Measurements from ENCODE around the gene VDAC1. TPM values are rescaled to one million over a fixed set of nuclear protein-coding genes. Genes with fewer than 3 reads are reported as not detected.
A peak's percentile ranks its signal among the peaks of the same experiment; 100 is the strongest.

VDAC1 gene
- total RNA-seq, 1 donor from 2014 or later, result 224 TPM

- H3K4me3 ChIP-seq, result no peak overlapping the region
- Mint-ChIP-seq H3K27me3 (ENCODE audit: insufficient read depth, low read depth) (peaks cover 5% of the 10 kb centered on the region), H3K27ac (no peak overlapping the region)
These were observed 73.2 kb downstream of the VDAC1 start for GRCh38 chr5:133931546-133931945.

DNA sequence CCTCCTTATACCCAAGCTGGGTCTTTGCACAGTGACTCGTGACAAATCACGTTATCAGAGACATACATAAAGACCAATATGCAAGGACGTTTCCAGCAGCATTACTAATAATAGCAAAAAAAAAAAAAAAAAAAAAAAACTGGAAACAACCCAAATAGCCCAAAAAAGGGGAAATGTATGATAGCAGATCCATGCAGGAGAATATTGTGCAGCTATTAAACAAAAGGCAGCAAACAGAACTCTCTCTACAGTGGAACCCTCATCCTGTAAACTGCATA, 74.0 kb downstream of the VDAC1 start:
- no peaks in the 10 kb centered on the region for H3F3A ChIP-seq (ENCODE audit: low read depth)
- no peaks in the 10 kb centered on the region for H3K9me3 ChIP-seq (ENCODE audit: low read depth)
- H3K36me3 Mint-ChIP-seq, result no peaks in the 10 kb centered on the region
- no peak overlapping the region for H3K27ac ChIP-seq
- no peak overlapping the region for H3K4me3 ChIP-seq
- no peak for DNase-seq (ENCODE audit: low spot score)
- no peak overlapping the region for H3K4me3 Mint-ChIP-seq
- H3K27me3 ChIP-seq, result no peaks in the 10 kb centered on the region
- no peak overlapping the region for H2AFZ ChIP-seq (replicated peaks)
- TF ChIP-seq EZH2phosphoT487 (IDR thresholded peaks at IDR 0.05), result no peak
- TF ChIP-seq, protein P1, sequence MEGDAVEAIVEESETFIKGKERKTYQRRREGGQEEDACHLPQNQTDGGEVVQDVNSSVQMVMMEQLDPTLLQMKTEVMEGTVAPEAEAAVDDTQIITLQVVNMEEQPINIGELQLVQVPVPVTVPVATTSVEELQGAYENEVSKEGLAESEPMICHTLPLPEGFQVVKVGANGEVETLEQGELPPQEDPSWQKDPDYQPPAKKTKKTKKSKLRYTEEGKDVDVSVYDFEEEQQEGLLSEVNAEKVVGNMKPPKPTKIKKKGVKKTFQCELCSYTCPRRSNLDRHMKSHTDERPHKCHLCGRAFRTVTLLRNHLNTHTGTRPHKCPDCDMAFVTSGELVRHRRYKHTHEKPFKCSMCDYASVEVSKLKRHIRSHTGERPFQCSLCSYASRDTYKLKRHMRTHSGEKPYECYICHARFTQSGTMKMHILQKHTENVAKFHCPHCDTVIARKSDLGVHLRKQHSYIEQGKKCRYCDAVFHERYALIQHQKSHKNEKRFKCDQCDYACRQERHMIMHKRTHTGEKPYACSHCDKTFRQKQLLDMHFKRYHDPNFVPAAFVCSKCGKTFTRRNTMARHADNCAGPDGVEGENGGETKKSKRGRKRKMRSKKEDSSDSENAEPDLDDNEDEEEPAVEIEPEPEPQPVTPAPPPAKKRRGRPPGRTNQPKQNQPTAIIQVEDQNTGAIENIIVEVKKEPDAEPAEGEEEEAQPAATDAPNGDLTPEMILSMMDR (IDR thresholded peaks at IDR 0.05), result no peak
- TF ChIP-seq EZH2 (IDR thresholded peaks at IDR 0.05), result no peak
- H3K27me3 Mint-ChIP-seq (ENCODE audit: insufficient read depth, low read depth), result peaks cover 5% of the 10 kb centered on the region
- no peak overlapping the region for H3K4me2 ChIP-seq
- H3K79me2 ChIP-seq (ENCODE audit: low read depth), result no peaks in the 10 kb centered on the region
- no peak overlapping the region for H3K27ac Mint-ChIP-seq
- no peak overlapping the region for H3K9ac ChIP-seq
- no peaks in the 10 kb centered on the region for H3K4me1 ChIP-seq
- no peaks in the 10 kb centered on the region for H3K36me3 ChIP-seq
- no peaks in the 10 kb centered on the region for H4K20me1 ChIP-seq (ENCODE audit: low read depth)
- peaks cover 2% of the 10 kb centered on the region for H3K9me3 Mint-ChIP-seq
- H3K4me1 Mint-ChIP-seq, result peaks cover 4% of the 10 kb centered on the region

More at GRCh38 chr5:133931546-133931945, 73.2 kb downstream of the VDAC1 start:
- Mint-ChIP-seq H3K4me1 (peaks cover 4% of the 10 kb centered on the region), H3K36me3 (no peaks in the 10 kb centered on the region), H3K4me3 (no peak overlapping the region), H3K9me3 (peaks cover 2% of the 10 kb centered on the region)
- no peaks in the 10 kb centered on the region for H3K9me3 ChIP-seq (ENCODE audit: low read depth)
- H3K36me3 ChIP-seq, result no peaks in the 10 kb centered on the region
- H4K20me1 ChIP-seq (ENCODE audit: low read depth), result no peaks in the 10 kb centered on the region
- no peak overlapping the region for H3K4me2 ChIP-seq
- TF ChIP-seq, protein P1 (IDR thresholded peaks at IDR 0.05), result no peak
- TF ChIP-seq EZH2 (IDR thresholded peaks at IDR 0.05), result no peak
- TF ChIP-seq EZH2phosphoT487 (IDR thresholded peaks at IDR 0.05), result no peak
- H2AFZ ChIP-seq (replicated peaks), result no peak overlapping the region
- H3K27me3 ChIP-seq, result no peaks in the 10 kb centered on the region
- no peak overlapping the region for H3K27ac ChIP-seq
- no peaks in the 10 kb centered on the region for H3K79me2 ChIP-seq (ENCODE audit: low read depth)
- no peak overlapping the region for H3K9ac ChIP-seq
- DNase-seq (ENCODE audit: low spot score), result no peak
- H3K4me1 ChIP-seq, result no peaks in the 10 kb centered on the region
- no peaks in the 10 kb centered on the region for H3F3A ChIP-seq (ENCODE audit: low read depth)

DNA sequence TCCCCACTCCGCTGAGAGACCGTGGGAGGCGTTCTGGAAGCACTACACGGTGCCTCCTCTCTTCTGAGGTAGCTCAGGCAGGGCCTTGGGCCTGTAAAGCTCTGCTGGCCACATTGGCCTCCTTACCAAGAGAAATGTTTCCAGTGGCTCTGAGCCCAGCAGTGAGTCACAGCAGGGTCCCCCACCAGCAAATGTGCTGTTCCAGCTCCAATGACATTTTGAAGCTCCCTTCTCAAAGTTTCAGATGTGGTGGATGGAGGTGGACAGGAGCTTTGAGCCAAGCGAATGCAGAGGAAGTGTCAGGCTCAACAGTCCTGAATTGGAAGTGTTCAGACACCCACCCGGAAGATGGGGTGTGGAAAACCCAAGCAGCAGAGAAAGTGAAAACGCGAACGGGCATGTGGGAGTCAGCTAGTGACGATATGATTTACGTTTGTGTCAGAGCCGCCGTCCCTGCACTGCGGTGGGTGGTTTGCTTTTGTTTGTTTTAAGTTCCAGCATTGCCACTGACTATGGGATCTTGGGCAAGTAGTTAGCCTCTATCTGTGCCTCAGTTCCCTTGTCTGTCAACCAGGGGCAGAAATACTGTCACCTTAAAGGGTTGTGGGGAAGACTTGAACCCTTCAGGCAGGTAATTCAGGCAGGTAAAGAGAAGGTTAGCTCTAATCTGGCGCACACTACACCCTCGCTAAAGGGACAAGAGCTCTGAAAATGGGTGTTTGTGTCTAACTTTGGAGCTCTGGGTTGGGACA, 74.5 kb downstream of the VDAC1 start:
- H3K4me2 ChIP-seq, result no peak overlapping the region

More for the DNA sequence above, 74.5 kb downstream of the VDAC1 start:
- Histone ChIP-seq H3F3A (ENCODE audit: low read depth) (no peaks in the 10 kb centered on the region), H3K79me2 (ENCODE audit: low read depth) (no peaks in the 10 kb centered on the region), H3K36me3 (no peaks in the 10 kb centered on the region), H3K27me3 (no peaks in the 10 kb centered on the region), H3K4me1 (no peaks in the 10 kb centered on the region), H3K9me3 (ENCODE audit: low read depth) (no peaks in the 10 kb centered on the region), H2AFZ (replicated peaks) (no peak overlapping the region), H3K27ac (no peak overlapping the region), H3K9ac (no peak overlapping the region), H3K4me3 (no peak overlapping the region), H4K20me1 (ENCODE audit: low read depth) (no peaks in the 10 kb centered on the region)
- no peak overlapping the region for H3K4me3 Mint-ChIP-seq
- DNase-seq (ENCODE audit: low spot score), result no peak
- H3K9me3 Mint-ChIP-seq, result peaks cover 2% of the 10 kb centered on the region
- H3K27me3 Mint-ChIP-seq (ENCODE audit: insufficient read depth, low read depth), result peaks cover 5% of the 10 kb centered on the region
- TF ChIP-seq EZH2phosphoT487 (IDR thresholded peaks at IDR 0.05), result no peak
- TF ChIP-seq, protein P1 (IDR thresholded peaks at IDR 0.05), result no peak
- peak overlapping the region; percentile 18 for H3K27ac Mint-ChIP-seq
- H3K36me3 Mint-ChIP-seq, result no peaks in the 10 kb centered on the region
- H3K4me1 Mint-ChIP-seq, result peaks cover 4% of the 10 kb centered on the region
